ENCODE results near the gene RD3L.

- TF ChIP-seq CTCF (IDR thresholded peaks at IDR 0.05) (no peak), POLR2AphosphoS5 (IDR thresholded peaks at IDR 0.05) (no peak), POLR2A (IDR thresholded peaks at IDR 0.05; ENCODE audit: low read depth) (no peak), EP300 (IDR thresholded peaks at IDR 0.05) (no peak)
Measured at GRCh38 chr14:103973354-103973753, 31.0 kb upstream of the RD3L start.

Measured in esophagus muscularis mucosa (tissue), 4 donors.